HepG2 (cell line): ENCODE data around the gene GDAP2. TPM values are rescaled to one million over a fixed set of nuclear protein-coding genes. Genes with fewer than 3 reads are reported as not detected.

Source experiments
- CREB1 ChIP-seq, 2 experiments: fragments of 450-650 bp in 1 of 2; IDR thresholded peaks; 2 replicates each; pipeline ENCODE4 v1.6.1; 2016 to 2017; ENCODE audit warnings: control low read depth in 1 of 2, mild to moderate bottlenecking in 1 of 2, missing compliant biosample characterization in 1 of 2, missing genetic modification characterization in 1 of 2
- DMAP1 ChIP-seq: IDR thresholded peaks from 2 replicates; pipeline ENCODE4 v1.6.1; 2016
- LRRFIP1 ChIP-seq: sonication (generic); formaldehyde crosslinking; conservative IDR thresholded peaks from 2 replicates; pipeline ENCODE4 v1.4.0; 2020; ENCODE audit warnings: missing genetic modification reagents
- TOPORS ChIP-seq: sonication (generic); formaldehyde crosslinking; IDR thresholded peaks from 2 replicates; pipeline ENCODE4 v1.8.0; 2023; ENCODE audit warnings: mild to moderate bottlenecking, missing genetic modification reagents
- TRAFD1 ChIP-seq: sonication (generic); formaldehyde crosslinking; IDR thresholded peaks from 2 replicates; pipeline ENCODE4 v1.5.1; 2020; ENCODE audit warnings: missing genetic modification reagents, mild to moderate bottlenecking, borderline replicate concordance
- ZBTB2 ChIP-seq: sonication (generic); formaldehyde crosslinking; IDR thresholded peaks from 2 replicates; pipeline ENCODE4 v1.8.0; 2022; ENCODE audit warnings: low read depth, missing genetic modification reagents
- ZBTB4 ChIP-seq: sonication (generic); formaldehyde crosslinking; IDR thresholded peaks from 2 replicates; pipeline ENCODE4 v1.4.0; 2020; ENCODE audit warnings: missing genetic modification reagents, mild to moderate bottlenecking, borderline replicate concordance
- ZNF430 ChIP-seq: sonication (generic); formaldehyde crosslinking; IDR thresholded peaks from 2 replicates; pipeline ENCODE4 v1.9.0; 2021; ENCODE audit warnings: mild to moderate bottlenecking, missing genetic modification reagents
- ZNF562 ChIP-seq: sonication (generic); formaldehyde crosslinking; IDR thresholded peaks from 2 replicates; pipeline ENCODE4 v1.8.0; 2022; ENCODE audit warnings: missing genetic modification reagents, borderline replicate concordance
- ZNF607 ChIP-seq: sonication (generic); formaldehyde crosslinking; IDR thresholded peaks from 2 replicates; pipeline ENCODE4 v1.5.1; 2020; ENCODE audit warnings: missing genetic modification reagents, mild to moderate bottlenecking, borderline replicate concordance
- ZNF646 ChIP-seq: sonication (generic); formaldehyde crosslinking; IDR thresholded peaks from 2 replicates; pipeline ENCODE4 v1.9.0; 2021; ENCODE audit warnings: mild to moderate bottlenecking, missing genetic modification reagents
- polyA plus RNA-seq, 8 experiments: library from polyadenylated mRNA; depleted of rRNA in 3 of 8; stranded (reverse) in 7 of 8; unstranded in 1 of 8; fragments of >200 nt; fragmentation: Illumina TruSeq in 4 of 8; extraction: Trizol in 4 of 8; gene quantifications; 2 replicates each; pipeline versions ENCODE4 v1.2.1 to v1.2.3, GENCODE V29; 2011 to 2016; ENCODE audit warnings: low read depth in 4 of 8, missing spikeins in 1 of 8, mixed read lengths in 1 of 8; ENCODE audit not compliant: insufficient read depth in 1 of 8
- total RNA-seq, 5 experiments: library from RNA; depleted of rRNA; stranded (reverse); fragments of >200 nt; fragmentation: Illumina TruSeq; extraction: Trizol; gene quantifications; 2 replicates each; pipeline ENCODE4 v1.2.3, GENCODE V29; 2016; ENCODE audit warnings: low read depth in 1 of 5

Gene GDAP2
- total and polyA plus RNA-seq, 2 of the 13 experiments (the other 11 are each of a cell fraction or from before 2014, with no cell fraction given) = 11.4 to 23.2 TPM

- no peak for TF ChIP-seq ZNF430 (CRISPR knock-in tag)
- TF ChIP-seq DMAP1 (CRISPR knock-in tag) = peak; percentile 48; the same call in 1 of the 2 replicates
- TF ChIP-seq LRRFIP1 = no peak
- TF ChIP-seq ZNF607 = no peak
- TF ChIP-seq ZNF646 = no peak
- TF ChIP-seq ZBTB2 = no peak
- no peak for TF ChIP-seq TOPORS
- TF ChIP-seq ZBTB4 (CRISPR knock-in tag) = no peak
- no peak for TF ChIP-seq TRAFD1 (CRISPR knock-in tag)
- TF ChIP-seq CREB1 (IDR thresholded peaks at IDR 0.05) = no peak
- 0 out of 2 replicates have a peak, but pooled peaks have one; percentile 10 for TF ChIP-seq CREB1 (CRISPR knock-in tag; IDR thresholded peaks at IDR 0.05)
- no peak for TF ChIP-seq ZNF562 (CRISPR knock-in tag)
Observed at GRCh38 chr1:117846674-117847425, 82.6 kb downstream of the GDAP2 start (continued).
